Astrocyte (in vitro differentiated cells and primary cell): ENCODE results near the gene RYR2. TPM values are rescaled to one million over a fixed set of nuclear protein-coding genes. Genes with fewer than 3 reads are reported as not detected.

ENCODE experiments used
- DNase-seq: peaks from one replicate; pipeline ENCODE4 v3.0.0-alpha.2; 2010; ENCODE audit warnings: low read depth
- FAIRE-seq: peaks from 2 replicates; lab custom pipeline; 2011; peaks lifted over from hg19 to GRCh38; lab: Jason Lieb, UNC
- H2AFZ ChIP-seq: 2 replicates; pipeline ENCODE4 v1.6.0; 2012; ENCODE audit warnings: low read depth, low read length, inconsistent platforms
- H3K27ac ChIP-seq: 2 replicates; pipeline ENCODE4 v1.5.1; 2011; ENCODE audit warnings: low read depth, low read length, inconsistent platforms
- H3K27me3 ChIP-seq: 2 replicates; pipeline ENCODE4 v1.6.0; 2011; ENCODE audit warnings: low read length, inconsistent platforms; ENCODE audit not compliant: insufficient read depth
- H3K36me3 ChIP-seq: 2 replicates; pipeline ENCODE4 v1.5.1; 2011; ENCODE audit warnings: low read length, inconsistent platforms; ENCODE audit not compliant: insufficient read depth
- H3K4me1 ChIP-seq: 2 replicates; pipeline ENCODE4 v1.5.1; 2011; ENCODE audit warnings: low read length, inconsistent platforms; ENCODE audit not compliant: insufficient read depth
- H3K4me2 ChIP-seq: 2 replicates; pipeline ENCODE4 v1.6.0; 2012; ENCODE audit warnings: low read length, inconsistent platforms
- H3K4me3 ChIP-seq: 2 replicates; pipeline ENCODE4 v1.5.1; 2011; ENCODE audit warnings: low read depth, mild to moderate bottlenecking, low read length, inconsistent platforms; ENCODE audit not compliant: insufficient read depth
- H3K79me2 ChIP-seq: 2 replicates; pipeline ENCODE4 v1.6.0; 2012; ENCODE audit warnings: mild to moderate bottlenecking, low read length, inconsistent platforms; ENCODE audit not compliant: insufficient read depth
- H3K9ac ChIP-seq: 2 replicates; pipeline ENCODE4 v1.6.0; 2012; ENCODE audit warnings: mild to moderate bottlenecking, low read length, inconsistent platforms
- H3K9me3 ChIP-seq: 2 replicates; pipeline ENCODE4 v1.5.1; 2012; ENCODE audit warnings: low read depth, mild to moderate bottlenecking, low read length, inconsistent platforms; ENCODE audit not compliant: insufficient read depth
- H4K20me1 ChIP-seq: 2 replicates; pipeline ENCODE4 v1.6.0; 2012; ENCODE audit warnings: low read length, inconsistent platforms; ENCODE audit not compliant: insufficient read depth
- H3K27ac Mint-ChIP-seq: one replicate; pipeline ENCODE4 v1.8.0; 2021; ENCODE audit warnings: mild to moderate bottlenecking, mixed read lengths; ENCODE audit not compliant: unreplicated experiment
- H3K27me3 Mint-ChIP-seq: one replicate; pipeline ENCODE4 v1.8.0; 2021; ENCODE audit warnings: low read depth, mixed read lengths; ENCODE audit not compliant: unreplicated experiment
- H3K36me3 Mint-ChIP-seq: one replicate; pipeline ENCODE4 v1.8.0; 2021; ENCODE audit warnings: low read depth, mixed read lengths; ENCODE audit not compliant: unreplicated experiment
- H3K4me1 Mint-ChIP-seq: one replicate; pipeline ENCODE4 v1.8.0; 2021; ENCODE audit warnings: low read depth, mixed read lengths; ENCODE audit not compliant: unreplicated experiment
- H3K4me3 Mint-ChIP-seq: one replicate; pipeline ENCODE4 v1.8.0; 2021; ENCODE audit warnings: mild to moderate bottlenecking, moderate library complexity, mixed read lengths; ENCODE audit not compliant: unreplicated experiment
- H3K9me3 Mint-ChIP-seq: one replicate; pipeline ENCODE4 v1.8.0; 2021; ENCODE audit warnings: mild to moderate bottlenecking, mixed read lengths; ENCODE audit not compliant: unreplicated experiment
- CTCF ChIP-seq: IDR thresholded peaks from 2 replicates; pipeline ENCODE4 v1.5.1; 2011; ENCODE audit warnings: low read depth, mild to moderate bottlenecking, inconsistent platforms, low read length, moderate library complexity; ENCODE audit not compliant: insufficient read depth
- EZH2 ChIP-seq: IDR thresholded peaks from 2 replicates; pipeline ENCODE4 v1.6.1; 2012; ENCODE audit warnings: mild to moderate bottlenecking, low read length, inconsistent platforms; ENCODE audit not compliant: insufficient read depth
- total RNA-seq: library from RNA; stranded (reverse); gene quantifications from 2 replicates; pipeline ENCODE4 v1.2.1, GENCODE V29; 2021

Gene RYR2
- total RNA-seq, 1 donor from 2014 or later: 0.30 TPM

- no peaks in the 10 kb centered on the region for H4K20me1 ChIP-seq
- Mint-ChIP-seq H3K27me3 (no peaks in the 10 kb centered on the region), H3K9me3 (no peaks in the 10 kb centered on the region), H3K4me3 (no peak overlapping the region), H3K36me3 (no peaks in the 10 kb centered on the region), H3K4me1 (no peaks in the 10 kb centered on the region), H3K27ac (no peak overlapping the region)
- no peaks in the 10 kb centered on the region for H3K79me2 ChIP-seq
- DNase-seq (no peak), FAIRE-seq (no peak)
- no peak overlapping the region for H3K4me2 ChIP-seq
- H3K36me3 ChIP-seq: no peaks in the 10 kb centered on the region
- no peak overlapping the region for H2AFZ ChIP-seq
- no peak overlapping the region for H3K9ac ChIP-seq
- H3K4me1 ChIP-seq: no peaks in the 10 kb centered on the region
- TF ChIP-seq CTCF (no peak), EZH2 (no peak)
- no peaks in the 10 kb centered on the region for H3K27me3 ChIP-seq
- H3K9me3 ChIP-seq: no peaks in the 10 kb centered on the region
- H3K27ac ChIP-seq: no peak overlapping the region
- no peak overlapping the region for H3K4me3 ChIP-seq
These were observed 254.9 kb downstream of the RYR2 start for GRCh38 chr1:237296861-237297260.

GRCh38 chr1:237300642-237301041 is 258.7 kb downstream of the RYR2 start:
- no peaks in the 10 kb centered on the region for H3K79me2 ChIP-seq
- H3K4me3 ChIP-seq: no peak overlapping the region
- no peaks in the 10 kb centered on the region for H4K20me1 ChIP-seq
- Mint-ChIP-seq H3K27ac (no peak overlapping the region), H3K4me1 (no peaks in the 10 kb centered on the region), H3K9me3 (no peaks in the 10 kb centered on the region), H3K4me3 (no peak overlapping the region), H3K27me3 (no peaks in the 10 kb centered on the region), H3K36me3 (no peaks in the 10 kb centered on the region)
- no peak for TF ChIP-seq EZH2
- no peak for TF ChIP-seq CTCF
- no peaks in the 10 kb centered on the region for H3K36me3 ChIP-seq
- H3K9ac ChIP-seq: no peak overlapping the region
- no peaks in the 10 kb centered on the region for H3K9me3 ChIP-seq
- no peak for FAIRE-seq
- DNase-seq: no peak
- no peak overlapping the region for H3K4me2 ChIP-seq
- H3K27ac ChIP-seq: no peak overlapping the region
- H3K27me3 ChIP-seq: no peaks in the 10 kb centered on the region
- H2AFZ ChIP-seq: no peak overlapping the region
- H3K4me1 ChIP-seq: no peaks in the 10 kb centered on the region

GRCh38 chr1:237303929-237304328 is 261.9 kb downstream of the RYR2 start:
- Mint-ChIP-seq H3K27me3 (no peaks in the 10 kb centered on the region), H3K36me3 (no peaks in the 10 kb centered on the region), H3K9me3 (no peaks in the 10 kb centered on the region), H3K27ac (no peak overlapping the region), H3K4me3 (no peak overlapping the region), H3K4me1 (no peaks in the 10 kb centered on the region)
- H3K4me3 ChIP-seq: no peak overlapping the region
- no peak for TF ChIP-seq EZH2
- no peak for TF ChIP-seq CTCF
- no peaks in the 10 kb centered on the region for H4K20me1 ChIP-seq
- no peak overlapping the region for H2AFZ ChIP-seq
- H3K4me1 ChIP-seq: no peaks in the 10 kb centered on the region
- no peaks in the 10 kb centered on the region for H3K36me3 ChIP-seq
- FAIRE-seq (no peak), DNase-seq (no peak)
- no peaks in the 10 kb centered on the region for H3K79me2 ChIP-seq
- H3K9ac ChIP-seq: no peak overlapping the region
- no peak overlapping the region for H3K4me2 ChIP-seq
- H3K27me3 ChIP-seq: no peaks in the 10 kb centered on the region
- no peaks in the 10 kb centered on the region for H3K9me3 ChIP-seq
- H3K27ac ChIP-seq: no peak overlapping the region
